ENCODE results near the gene MAD1L1.

DNA sequence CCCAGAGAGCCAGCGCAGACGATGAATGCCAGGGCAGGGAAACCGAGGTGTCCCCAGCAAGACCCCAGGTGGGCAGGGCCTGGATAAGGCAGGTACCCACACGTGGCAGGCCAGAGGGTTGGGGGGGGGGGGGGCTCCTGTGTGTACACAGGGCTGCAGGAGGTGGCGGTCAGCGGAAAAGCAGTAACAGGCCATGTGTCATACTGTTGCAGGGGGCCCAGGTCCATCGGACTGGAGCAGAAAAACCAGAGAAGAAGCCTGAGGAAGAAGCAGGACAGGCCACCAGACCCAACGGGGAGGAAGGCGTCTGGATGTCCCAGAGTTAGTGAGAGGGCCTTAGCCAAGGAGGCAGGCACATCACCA lies 116.3 kb downstream of the MAD1L1 start:
- TF ChIP-seq, protein P1, sequence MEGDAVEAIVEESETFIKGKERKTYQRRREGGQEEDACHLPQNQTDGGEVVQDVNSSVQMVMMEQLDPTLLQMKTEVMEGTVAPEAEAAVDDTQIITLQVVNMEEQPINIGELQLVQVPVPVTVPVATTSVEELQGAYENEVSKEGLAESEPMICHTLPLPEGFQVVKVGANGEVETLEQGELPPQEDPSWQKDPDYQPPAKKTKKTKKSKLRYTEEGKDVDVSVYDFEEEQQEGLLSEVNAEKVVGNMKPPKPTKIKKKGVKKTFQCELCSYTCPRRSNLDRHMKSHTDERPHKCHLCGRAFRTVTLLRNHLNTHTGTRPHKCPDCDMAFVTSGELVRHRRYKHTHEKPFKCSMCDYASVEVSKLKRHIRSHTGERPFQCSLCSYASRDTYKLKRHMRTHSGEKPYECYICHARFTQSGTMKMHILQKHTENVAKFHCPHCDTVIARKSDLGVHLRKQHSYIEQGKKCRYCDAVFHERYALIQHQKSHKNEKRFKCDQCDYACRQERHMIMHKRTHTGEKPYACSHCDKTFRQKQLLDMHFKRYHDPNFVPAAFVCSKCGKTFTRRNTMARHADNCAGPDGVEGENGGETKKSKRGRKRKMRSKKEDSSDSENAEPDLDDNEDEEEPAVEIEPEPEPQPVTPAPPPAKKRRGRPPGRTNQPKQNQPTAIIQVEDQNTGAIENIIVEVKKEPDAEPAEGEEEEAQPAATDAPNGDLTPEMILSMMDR (IDR thresholded peaks at IDR 0.05; ENCODE audit: insufficient read depth, low read length, poor library complexity, severe bottlenecking), result no peak
- TF ChIP-seq EZH2phosphoT487 (conservative IDR thresholded peaks at IDR 0.05; ENCODE audit: low read length), result no peak
